Hematopoietic multipotent progenitor cell treated with erythropoietin and hydrocortisone succinate and interleukin-3 and kit ligand, for 17 days (in vitro differentiated cells): ENCODE data around the gene COMMD1.
"Not testable (repeated sequence)": the region's sequence is repeated elsewhere in the genome, so short reads cannot be mapped to it uniquely, and the experiment has no call there.

Experiments used
- DNase-seq: peaks from one replicate; pipeline ENCODE4 v3.0.0-alpha.2; 2015; ENCODE audit warnings: low spot score

COMMD1 gene

DNA sequence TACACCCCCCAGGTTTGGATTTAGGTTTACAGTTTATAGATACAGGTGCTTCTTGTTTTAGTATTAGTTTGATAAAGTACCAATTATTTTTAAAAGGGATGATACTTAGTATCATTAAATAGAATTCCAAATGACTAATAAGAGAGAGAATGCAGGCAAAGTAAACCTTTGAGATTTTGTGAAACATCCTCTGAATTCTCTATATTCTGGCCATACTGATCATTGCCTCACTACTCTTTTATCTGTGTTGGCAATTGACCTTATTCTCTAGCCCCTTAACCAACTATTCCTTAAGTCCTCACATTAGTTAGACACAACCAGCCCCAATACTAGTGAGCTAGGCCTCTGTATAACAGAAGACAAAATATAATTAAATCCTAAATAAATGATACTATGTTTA lies 125.4 kb downstream of the COMMD1 start:
- DNase-seq: no peak

GRCh38 chr2:62032096-62032495 lies 126.6 kb downstream of the COMMD1 start:
- no peak for DNase-seq

DNA sequence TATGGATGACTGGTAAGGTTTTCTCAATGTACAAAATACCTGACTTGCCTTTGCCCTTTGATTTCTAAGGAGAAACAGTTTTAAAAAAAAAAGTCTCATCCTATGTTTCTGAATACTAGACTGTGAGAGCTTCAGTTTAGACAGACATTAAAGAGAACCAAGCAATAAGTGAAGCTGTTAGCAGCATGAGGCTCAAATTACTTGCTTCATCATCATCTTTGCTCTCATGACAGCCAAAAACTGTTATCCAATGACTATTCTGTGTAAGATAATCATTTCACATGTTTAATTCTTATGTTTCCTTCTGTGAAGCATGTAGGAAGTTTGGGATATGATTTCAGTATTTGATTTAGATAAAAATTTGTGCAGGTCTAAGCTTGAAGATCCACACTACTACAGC lies 129.2 kb downstream of the COMMD1 start:
- DNase-seq: no peak

- no peak for DNase-seq
Measured at GRCh38 chr2:62036229-62036628, 130.8 kb downstream of the COMMD1 start.

GRCh38 chr2:62036761-62037250 lies 131.3 kb downstream of the COMMD1 start:
- DNase-seq: no peak

GRCh38 chr2:62038975-62039771 lies 133.7 kb downstream of the COMMD1 start:
- DNase-seq: no peak

- DNase-seq: no peak
Measured at GRCh38 chr2:62040926-62041325, 135.5 kb downstream of the COMMD1 start.

- DNase-seq: not testable (repeated sequence)
Measured at GRCh38 chr2:62041701-62042385, 136.4 kb downstream of the COMMD1 start.

DNA sequence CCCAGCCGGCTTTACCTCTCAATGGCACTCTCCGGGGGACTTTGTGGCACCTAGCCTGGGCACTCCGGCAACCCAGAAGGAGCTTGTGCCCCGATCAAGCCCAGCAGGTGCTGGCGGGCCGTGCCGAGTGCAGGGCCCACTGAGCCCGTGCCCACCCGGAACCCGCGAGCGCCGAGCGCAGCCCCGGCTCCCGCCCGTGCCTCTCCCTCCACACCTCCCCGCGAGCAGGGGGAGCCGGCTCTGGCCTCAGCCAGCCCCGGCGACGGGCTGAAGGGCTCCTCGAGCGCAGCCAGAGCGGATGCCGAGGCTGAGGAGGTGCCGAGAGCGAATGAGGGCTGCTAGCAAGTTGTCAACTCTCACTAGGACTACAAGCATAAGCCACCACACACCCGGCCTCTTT lies 136.9 kb downstream of the COMMD1 start:
- DNase-seq: no peak

GRCh38 chr2:62042944-62043343 lies 137.5 kb downstream of the COMMD1 start:
- no peak for DNase-seq

DNA sequence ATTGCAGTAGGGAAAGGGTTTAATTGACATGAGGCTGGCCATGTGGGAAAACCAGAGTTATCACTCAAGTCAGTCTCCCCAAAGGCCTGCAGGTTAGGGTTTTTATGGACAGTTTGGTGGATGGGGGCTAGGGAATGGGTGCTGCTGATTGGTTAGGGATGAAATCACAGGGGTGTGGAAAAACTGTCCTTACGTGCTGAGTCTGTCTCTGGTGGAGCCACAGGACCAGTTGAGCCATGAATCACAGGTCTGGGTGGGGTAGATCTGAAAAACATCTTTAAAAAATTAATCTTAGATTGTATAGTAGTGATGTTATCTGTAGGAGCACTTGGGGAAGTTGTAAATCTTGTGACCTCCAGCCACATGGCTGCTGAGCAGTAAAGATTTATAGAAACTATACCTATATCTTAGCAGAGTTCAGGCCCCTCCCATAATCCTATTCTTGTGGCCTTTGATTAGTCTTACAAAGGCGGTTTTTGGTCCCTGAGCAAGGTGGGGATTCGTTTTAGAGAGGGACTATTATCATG lies 139.6 kb downstream of the COMMD1 start:
- no peak for DNase-seq

DNA sequence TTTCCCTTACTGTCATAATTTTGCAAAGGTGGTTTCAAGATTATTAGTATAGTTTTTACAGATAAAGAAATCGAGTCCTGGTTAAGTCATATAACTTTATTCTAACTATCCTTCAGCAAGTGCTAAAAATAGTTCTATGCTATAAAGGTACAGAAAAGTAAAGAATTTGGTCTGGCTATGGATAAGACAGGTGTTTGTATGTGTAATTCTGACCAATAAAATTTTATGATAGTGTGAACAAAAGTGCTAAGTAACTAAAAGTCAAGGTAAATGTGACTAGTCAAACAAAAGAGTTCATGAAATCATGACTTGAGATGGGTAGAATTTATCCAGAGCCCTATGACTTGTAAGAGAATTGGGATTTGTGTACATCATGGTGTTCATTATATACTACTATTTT lies 140.7 kb downstream of the COMMD1 start:
- DNase-seq: no peak

GRCh38 chr2:62050456-62051045 lies 145.1 kb downstream of the COMMD1 start:
- no peak for DNase-seq

DNA sequence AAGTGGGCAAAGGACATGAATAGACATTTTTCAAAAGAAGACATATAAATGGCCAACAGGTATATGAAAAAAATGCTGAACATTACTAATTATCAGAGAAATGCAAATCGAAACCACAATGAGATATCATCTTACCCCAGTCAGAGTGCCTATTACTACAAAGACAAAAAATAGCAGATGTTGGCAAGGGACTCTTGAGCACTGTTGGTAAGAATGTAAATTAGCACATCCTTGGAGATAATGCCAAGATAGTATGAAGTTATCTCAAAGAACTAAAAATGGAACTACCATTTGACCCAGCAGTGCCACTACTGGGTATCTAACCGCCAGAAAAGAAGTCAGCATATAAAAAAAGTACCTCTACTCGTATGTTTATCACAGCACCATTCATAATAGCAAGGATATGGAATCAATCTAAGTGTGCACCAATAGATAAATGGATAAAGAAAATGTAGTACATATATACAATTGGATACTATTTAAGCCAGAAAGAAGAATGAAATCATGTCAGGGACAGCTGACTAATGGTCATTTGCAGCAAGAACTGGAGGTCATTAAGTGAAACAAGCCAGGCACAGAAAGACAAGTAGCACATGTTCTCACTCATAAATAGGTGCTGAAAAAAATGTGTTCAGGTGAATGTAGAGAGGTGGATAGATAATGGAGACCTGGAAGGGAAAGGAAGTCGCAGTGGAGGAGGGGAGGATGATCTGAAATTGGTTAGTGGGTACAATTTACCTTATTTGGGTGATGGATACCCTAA lies 148.7 kb downstream of the COMMD1 start:
- no peak for DNase-seq

DNA sequence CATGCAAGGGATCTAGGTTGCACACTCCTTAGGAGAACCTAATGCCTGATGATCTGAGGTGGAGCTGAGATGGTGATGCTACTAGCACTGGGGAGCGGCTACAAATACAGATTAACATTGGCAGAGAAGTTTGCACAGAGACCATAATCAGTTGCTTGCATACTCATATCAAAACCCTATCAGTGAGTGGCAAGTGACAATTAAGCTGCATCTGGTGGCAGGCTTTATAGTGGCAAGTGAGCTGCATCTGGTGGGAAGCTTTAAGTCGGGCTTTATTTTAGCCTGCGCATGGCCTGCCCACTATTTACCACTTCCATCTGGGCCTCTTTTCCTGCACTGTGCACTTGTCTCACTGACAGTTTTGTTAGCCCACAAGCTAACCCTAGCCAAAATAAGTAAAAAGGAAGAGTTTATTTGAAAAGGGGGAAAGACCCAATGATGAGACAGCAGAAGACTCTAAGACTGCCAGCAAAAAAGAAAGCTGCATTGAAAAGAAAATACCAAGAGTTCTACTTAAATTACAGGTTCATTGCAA lies 149.5 kb downstream of the COMMD1 start:
- no peak for DNase-seq

- DNase-seq: no peak
Measured at GRCh38 chr2:62055724-62056336, 150.4 kb downstream of the COMMD1 start.

GRCh38 chr2:62056341-62056740 lies 150.9 kb downstream of the COMMD1 start:
- no peak for DNase-seq

GRCh38 chr2:62065243-62065642 lies 159.8 kb downstream of the COMMD1 start:
- no peak for DNase-seq

DNA sequence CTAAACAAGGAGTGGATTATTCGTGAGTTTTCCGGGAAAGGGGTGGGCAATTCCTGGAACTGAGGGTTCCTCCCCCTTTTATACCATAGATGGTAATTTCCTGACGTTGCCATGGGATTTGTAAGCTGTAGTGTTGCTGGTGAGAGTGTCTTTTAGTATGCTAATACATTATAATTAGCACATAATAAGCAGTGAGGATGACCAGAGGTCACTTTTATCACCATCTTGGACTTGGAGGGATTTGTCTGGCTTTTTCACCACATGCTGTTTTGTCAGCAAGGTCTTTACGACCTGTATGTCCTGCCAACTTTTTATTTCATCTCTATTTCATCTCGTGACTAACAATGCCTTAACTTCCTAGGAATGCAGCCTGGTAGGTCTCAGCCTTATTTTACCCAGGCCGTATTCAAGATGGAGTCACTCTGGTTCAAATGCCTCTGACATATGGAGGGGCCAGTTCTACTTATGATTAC lies 165.7 kb downstream of the COMMD1 start:
- DNase-seq: no peak

DNA sequence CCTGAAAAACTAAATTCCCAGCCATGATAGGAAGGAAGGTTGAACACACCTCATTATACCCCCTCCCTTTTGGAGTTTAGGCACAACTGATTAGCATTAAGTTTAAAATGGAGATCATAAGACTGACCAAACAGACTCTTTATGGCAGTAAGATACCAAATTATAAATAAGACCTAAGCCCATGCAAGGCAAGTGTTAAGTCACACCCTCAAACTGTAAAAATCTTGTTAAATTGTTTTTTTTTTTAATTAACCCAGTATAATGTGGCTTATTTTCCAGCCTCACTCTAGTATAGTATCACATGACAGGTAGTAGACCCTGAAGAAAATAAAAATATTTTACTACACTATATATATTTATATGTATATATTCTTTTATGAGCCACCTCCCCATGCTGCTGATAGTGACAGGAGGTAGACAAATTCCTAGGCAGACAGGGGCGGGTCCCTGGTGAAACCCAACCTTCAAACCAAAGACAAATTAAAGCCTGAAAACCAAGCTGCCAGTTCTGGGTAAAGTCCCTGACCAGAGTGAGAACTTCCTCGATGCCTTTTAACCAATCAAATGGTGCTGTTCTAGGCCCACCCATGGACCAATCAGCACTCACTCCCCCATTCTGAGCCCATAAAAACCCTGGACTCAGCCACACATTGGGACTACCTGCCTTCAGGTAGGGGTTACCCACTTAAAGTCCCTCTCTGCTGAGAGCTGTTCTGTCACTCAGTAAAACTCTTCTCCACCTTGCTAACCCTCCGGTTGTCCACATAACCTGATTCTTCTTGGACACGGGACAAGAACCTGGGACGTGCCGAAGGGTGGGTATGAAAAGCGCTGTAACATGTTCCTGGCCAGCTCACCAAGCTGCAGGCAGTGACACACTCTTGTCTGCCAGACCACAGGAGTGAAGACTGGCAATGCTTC lies 166.5 kb downstream of the COMMD1 start:
- DNase-seq: no peak
